Measurements from ENCODE around the gene FAM111B.

The FAM111B gene

DNA sequence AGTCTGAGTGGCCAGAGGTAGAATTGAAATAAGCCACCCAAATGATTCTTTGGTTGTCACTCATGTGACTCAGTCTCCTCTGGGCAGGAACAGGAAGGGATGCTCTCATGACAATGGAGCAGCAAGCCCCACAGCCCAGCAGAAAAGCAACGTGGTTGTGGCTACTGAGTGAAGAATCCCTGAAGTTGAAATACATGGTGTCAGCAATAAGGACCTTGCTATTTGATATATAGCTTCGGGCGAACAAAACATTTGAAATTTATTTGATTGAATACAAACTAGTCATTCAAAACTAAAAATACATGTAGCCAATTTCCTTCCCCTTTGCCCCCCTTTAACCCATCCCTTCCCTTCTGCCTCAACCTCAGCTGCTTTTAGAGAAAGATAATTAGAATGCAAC lies 50.4 kb downstream of the FAM111B start:
- no peak for DNase-seq (ENCODE audit: low read depth)

DNA sequence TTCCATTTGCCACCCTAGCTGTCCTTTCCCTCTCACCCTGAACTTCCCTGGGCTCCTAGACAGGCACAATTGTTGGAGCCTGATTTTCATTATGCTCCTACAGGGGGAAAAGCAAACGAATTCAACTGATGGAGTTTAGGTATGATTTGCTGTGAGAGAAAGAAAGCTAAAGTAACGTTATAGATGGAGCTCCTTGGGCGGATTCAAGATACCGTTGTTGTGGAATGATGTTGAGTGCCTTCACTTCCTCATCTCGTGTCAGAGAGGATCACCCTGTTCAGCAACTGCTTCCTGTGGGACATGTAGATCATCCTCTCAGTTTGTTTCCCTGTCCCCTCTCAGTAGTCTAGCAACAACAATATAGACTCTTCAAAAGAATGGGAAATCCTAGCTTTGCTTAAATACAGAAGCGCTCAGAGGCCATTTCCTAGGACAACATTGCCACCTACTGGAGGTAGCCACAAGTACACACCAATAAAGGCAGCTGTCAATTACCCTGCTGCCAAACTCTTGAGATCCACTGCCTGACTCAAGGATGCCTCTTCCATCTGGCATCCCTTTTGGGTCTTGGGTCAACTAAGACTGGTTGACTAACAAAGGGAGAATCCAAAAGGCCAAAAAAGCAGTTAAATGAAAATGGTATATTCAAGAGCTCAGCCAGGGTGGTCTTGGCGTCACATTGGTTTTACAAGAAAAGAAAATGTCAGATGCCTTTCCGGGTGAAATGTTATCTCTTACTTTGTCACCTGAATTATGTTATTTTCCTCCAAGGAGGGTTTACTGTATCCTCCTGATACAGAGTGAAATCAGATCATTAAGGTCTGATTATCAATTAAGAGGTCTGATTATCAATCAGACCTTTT lies 51.4 kb downstream of the FAM111B start:
- DNase-seq (ENCODE audit: low read depth), result peak; percentile 42

DNA sequence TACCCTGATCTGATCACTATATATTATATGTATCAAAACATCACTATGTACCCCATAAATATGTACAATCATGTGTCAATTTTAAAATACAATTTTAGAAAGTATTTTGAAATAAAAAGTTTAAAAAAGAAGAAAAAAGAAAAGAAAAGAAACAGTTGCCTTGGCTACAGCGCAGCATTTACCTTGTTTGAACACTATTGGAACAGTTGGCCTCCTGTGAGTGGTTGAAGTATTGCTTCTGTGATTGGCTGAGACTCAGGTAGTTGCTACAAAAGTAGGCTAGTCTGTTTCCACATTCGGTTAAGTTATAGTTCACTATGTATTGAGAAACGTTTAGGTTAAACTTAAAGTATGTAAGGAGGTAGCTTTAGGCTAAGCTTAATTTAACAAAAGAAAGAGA lies 57.0 kb downstream of the FAM111B start:
- no peak for DNase-seq (ENCODE audit: low read depth)

DNA sequence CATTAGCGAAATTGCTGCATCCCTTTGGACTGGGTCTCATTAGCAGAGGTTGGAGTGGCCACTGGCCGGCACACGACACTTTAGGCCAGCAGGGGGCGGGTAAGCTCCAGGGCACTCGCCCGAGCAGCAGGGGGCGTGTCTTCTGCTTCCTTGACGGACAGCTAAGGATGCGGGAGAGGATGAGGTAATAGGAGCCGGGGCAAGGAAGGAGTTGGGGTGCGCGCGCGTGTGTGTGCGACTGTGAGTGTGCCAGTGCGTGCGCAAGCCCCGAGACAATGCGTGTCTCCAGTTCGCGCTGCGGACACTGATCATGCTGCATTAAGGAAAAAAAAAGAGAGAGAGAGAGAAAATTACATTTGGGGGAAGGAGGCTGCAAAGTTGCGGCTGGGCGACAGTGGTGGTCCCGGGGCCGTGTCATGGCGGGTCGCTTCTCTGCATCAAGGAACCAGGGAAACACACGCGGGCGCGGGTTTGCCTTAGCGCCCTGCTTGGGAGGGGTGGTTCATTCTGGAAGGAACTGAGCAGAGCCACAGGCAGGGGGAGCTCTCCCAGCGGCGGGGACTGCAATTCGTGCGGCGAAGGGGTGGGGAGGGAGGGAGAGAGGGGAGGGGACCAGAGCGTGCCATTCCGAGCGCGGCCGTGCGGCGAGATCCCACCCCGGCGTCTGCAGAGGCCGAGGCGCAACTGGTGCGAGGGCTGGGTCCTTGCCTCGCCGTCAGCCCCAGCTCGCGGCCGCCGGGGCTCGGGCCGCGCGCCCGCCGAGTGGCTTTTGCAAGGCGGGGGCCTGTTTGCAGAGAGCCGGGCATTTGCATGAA lies 64.7 kb downstream of the FAM111B start, which contains the start of gene DTX4:
Gene DTX4, plus strand, starts transcription at position 625 of the 815 bp plus-strand sequence. CDS start 464 bp downstream, outside the sequence.
- DNase-seq (ENCODE audit: low read depth), result peak; percentile 82

DNA sequence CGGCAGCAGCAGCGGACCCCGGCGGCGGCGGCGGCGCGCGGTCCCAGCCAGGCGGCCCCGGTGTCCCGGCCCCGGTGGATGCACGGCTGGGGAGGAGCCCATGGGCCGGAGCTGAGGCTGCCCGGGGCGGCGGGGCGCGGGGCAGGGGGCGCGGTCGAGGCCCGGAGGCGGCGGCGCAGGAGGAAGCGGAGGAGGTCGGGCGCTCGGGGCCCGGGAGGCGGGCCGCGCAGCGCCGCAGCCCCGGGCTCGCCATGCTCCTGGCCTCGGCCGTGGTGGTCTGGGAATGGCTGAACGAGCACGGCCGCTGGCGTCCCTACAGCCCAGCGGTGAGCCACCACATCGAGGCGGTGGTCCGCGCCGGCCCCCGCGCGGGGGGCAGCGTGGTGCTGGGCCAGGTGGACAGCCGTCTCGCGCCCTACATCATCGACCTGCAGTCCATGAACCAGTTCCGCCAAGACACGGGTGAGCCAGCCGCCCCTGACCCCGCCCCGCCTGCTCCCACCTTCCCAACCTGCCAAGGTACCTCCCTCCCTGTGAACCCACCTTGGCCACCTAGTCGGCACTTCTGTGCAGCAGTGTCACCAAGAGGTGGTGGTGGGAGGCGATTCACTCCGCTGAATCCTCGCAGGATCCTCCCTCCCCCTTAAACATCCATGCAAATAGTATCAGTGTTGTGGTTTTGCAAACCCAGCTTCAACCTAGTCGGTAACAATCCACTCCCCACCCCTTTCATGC lies 65.5 kb downstream of the FAM111B start:
- no peak for DNase-seq (ENCODE audit: low read depth)

DNA sequence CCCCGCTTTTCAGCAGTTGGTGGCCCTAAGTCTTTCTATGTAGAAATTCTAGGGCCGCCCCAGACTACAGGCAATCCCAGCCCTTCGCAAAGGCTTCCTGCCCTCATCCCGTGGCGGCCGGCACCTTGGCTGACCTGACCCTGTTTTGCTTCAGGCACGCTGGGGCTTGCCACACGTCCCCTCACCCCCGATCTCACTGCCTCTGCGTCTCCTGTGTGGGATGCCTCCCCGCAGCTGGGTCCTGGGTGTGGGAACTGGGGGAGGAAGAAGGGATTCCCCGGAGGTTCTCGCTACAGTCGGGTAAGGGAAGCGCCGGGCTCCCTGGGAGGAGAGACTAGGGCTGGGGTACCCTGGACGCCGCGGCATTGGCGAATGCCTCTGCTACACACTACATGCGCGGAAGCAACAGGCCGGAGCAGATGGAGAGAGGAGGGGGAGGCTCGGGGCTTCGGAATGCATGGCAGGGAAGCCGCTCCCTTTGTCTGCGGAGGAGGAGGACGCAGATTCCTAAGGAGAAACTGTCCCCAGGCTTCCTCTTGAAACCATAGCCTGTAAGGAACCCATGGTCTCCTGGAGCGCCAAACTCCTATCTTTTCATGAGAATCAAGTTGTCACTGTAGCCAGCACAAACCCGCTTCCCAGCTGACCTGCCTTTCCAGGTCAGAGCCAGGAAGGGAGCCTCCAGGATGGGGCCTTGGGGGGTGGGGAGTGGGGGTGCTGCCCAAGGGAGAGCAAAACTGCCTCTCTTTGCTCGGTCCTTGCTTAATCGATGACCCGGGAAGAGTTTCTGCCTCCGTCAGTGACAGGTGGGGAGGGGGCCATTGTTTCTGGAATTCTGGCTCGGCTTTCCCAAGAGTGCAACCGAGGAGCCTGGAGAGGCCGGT lies 66.3 kb downstream of the FAM111B start:
- DNase-seq (ENCODE audit: low read depth), result no peak

DNA sequence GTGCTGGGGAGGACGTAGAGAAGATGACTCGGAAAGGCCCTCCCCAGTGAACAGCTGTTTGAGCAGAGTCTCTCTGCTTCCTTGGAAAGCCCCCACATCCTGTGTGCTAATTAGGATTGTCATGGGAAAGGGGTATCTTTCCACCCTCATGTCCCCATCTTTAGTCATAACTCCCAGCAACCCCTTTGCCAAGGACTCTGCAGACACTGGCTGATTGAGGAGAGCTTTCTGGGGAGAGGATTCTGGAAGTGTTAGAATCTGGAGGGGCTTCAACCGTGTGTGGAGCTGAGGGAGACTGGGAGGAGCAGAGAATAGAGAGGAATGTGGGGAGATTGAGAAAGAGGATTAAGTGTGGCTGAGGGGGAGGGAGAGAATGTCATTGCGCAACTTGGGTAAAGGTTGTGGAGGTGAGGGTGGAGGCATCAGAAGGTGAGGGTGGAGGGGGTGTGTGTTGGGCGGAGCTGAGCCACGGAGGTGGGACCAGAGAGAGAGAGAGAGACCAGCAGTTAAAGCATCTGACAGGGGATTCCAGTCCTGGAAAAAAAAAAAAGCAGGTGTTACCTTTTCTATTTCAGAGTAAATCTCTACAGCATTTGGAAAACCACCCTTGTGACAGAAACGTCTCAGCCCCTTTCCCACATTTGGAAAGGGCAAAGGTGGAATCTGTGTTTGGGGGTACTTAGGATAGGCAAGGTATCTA lies 67.1 kb downstream of the FAM111B start:
- DNase-seq (ENCODE audit: low read depth), result no peak

DNA sequence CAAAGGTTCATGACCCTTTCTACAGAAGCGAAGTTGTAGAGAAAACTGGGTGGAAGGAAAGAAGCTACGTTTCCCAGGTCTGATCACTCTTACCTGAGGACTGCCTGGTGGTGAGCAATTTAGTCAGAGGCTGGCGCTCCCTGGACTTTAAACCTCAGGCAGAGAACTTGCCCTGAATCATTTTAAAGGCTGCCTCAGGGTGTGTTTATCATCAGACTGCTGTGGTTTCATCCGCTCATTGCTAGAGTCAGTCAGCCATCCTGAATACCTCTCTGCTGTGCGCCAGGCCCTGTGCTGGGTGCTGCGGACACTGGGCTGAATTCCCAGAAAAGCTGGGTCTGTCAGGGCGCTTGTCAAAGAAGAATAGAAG lies 67.6 kb downstream of the FAM111B start:
- no peak for DNase-seq (ENCODE audit: low read depth)

DNA sequence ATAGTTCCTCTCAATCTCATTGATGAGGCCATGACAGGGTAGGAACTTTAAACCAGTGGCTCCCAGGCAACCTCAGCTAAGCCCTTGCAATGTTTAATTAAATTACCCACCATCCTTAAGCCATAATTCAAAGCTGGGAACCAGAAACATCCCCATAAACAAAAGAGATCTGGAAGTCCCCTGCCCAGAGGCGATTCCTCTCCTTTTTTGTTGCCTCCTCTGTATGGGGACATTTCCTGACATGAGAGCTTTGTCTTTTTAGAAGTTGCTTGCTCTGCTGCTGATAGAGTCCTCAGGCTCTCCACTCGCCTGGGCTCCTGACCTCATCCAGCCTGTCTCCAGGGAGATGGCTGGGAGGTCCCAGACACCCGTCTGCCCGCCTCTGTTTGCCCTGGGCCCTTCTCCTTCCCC lies 68.1 kb downstream of the FAM111B start:
- DNase-seq (ENCODE audit: low read depth), result no peak

DNA sequence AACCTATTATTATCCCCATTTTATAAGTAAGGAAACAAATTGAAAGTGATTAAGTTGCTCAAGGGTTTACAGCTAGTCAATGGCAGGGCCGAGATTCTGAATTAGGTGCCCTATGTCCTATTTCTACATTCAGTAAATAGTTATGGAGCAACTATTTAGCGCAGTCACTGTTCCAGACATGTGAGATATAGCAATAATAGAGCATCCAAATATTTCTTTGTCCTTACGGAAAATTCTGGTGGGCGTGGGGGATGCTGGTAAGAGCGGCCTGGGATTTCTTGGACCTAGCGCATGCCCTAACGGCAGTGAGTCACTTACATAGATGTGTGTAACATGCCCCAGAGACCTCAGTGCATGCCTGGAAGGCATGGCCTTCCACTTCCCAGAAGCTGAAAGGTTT lies 69.3 kb downstream of the FAM111B start:
- no peak for DNase-seq (ENCODE audit: low read depth)
